ENCODE measurements around the gene IGSF10.

IGSF10 gene

DNA sequence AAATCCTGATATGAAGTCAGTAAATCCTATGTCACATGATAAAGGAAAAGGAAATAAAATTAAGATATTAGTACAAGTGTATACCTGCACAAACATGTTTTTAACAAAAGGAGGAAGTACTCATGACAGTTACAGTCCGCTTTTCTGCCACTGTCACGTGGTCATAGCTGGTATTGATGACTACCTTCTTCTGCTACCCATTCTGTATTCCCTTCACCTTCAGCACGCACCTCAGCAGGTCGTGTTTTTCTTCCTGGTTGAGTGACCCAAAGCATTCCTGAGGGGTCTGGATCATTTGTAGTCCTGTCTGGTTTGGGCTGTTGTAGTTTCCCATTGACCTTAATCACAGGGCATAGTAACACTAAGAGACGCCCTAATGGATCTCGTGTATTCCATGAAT, 41.1 kb downstream of the IGSF10 start:
- no peak for DNase-seq (ENCODE audit: low read depth in 2 of 2)

DNA sequence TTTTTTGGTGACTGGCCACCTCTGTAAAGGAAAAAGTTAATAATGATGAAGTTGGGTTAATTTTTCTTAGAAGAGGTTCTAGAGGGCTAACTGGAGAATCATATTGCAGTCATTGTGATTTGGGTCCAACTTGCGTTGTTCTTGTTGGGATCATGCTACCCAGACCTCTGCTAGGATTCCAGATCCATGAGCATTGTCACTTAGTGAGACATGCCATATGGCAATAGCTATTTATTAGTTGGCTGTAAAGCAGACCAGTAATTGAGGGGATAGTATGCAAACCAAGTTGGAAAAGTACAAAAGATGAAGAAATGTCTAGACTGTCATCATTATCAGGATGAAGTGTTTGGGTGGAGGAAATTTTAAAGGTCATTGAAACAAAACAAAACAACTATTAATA, 45.6 kb downstream of the IGSF10 start:
- DNase-seq (ENCODE audit: low read depth in 2 of 2) = no peak

DNA sequence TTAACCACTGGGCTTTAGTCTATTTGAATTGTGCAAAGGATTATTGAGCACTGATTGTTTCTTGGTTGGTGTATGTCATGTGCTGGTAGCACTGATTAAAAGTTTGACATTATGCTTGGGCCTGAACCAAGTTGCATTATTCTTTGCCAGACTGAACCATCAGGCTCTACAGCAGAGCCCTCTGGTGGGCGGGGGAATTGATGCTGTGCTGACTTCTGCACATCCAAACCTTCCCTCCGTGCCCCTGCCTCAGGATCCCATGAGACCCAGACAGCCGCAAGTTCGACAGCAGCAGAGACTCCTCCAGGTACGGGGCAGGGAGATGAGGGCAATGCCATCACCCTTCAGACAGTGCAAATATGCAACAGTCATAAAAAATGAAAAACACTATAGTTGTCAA, 47.9 kb downstream of the IGSF10 start:
- no peak for DNase-seq (ENCODE audit: low read depth in 2 of 2)

Measured in activated CD8-positive, alpha-beta memory T cell treated with anti-CD3 and anti-CD28 coated beads for 4 hours (primary cell).